Measurements from ENCODE around the gene KIFBP. TPM values are rescaled to one million over a fixed set of nuclear protein-coding genes. Genes with fewer than 3 reads are reported as not detected.
A peak's percentile ranks its signal among the peaks of the same experiment; 100 is the strongest.

The KIFBP gene
- total and polyA plus RNA-seq, 2 donors (not counting 3 experiments of a cell fraction or from before 2014, with no cell fraction given) = 17.6 to 39.8 TPM

- ChIA-PET POLR2A (interaction anchor here (0.8 kb wide), 1 partner anchor 26 kb away, joined by 3 read pairs; the partner anchor contains the start of gene SRGN), CTCF (interaction anchor here (1.0 to 1.5 kb wide), 4 partner anchors 26 to 57 kb away, joined by 3 to 7 read pairs (median 6); partner anchors contain the start of gene SRGN)
- peaks cover 58% of the 10 kb centered on the region for H3K4me1 ChIP-seq (ENCODE audit: control insufficient read depth, extremely low read depth, insufficient read depth, low read length)
- peak; percentile 96 for DNase-seq (ENCODE audit: low read depth, low spot score)
- no peaks in the 10 kb centered on the region for H3K9me1 ChIP-seq (replicated peaks; ENCODE audit: control insufficient read depth, extremely low read depth, insufficient read depth, low read length)
- peak overlapping the region; percentile 65 for H3K4me2 ChIP-seq (ENCODE audit: insufficient read depth, low read length)
- H3K27me3 ChIP-seq (ENCODE audit: control insufficient read depth in 2 of 2, insufficient read depth in 2 of 2, low read length in 2 of 2) = no peaks in the 10 kb centered on the region
- peak overlapping the region; percentile 70 for H3K9ac ChIP-seq (replicated peaks; ENCODE audit: extremely low read depth, insufficient read depth, low read length)
- BruUV-seq (replicated peaks) = TSS peak; percentile 88
- no peaks in the 10 kb centered on the region for H3K36me3 ChIP-seq (ENCODE audit: control insufficient read depth in 2 of 2, extremely low read depth in 1 of 2, insufficient read depth in 2 of 2, low read length in 2 of 2)
- intact Hi-C loops (cut with micrococcal nuclease) = loop anchor here (1.0 kb wide), 4 partner anchors 27 to 160 kb away; partner anchors contain the start of genes DDX50, SRGN and VPS26A
- H3K9me3 ChIP-seq (replicated peaks; ENCODE audit: control insufficient read depth, insufficient read depth, low read length) = no peaks in the 10 kb centered on the region
- dilution Hi-C loops (cut with MboI; ENCODE audit: extremely low pct_ligation_motif_present, low sequenced_read_pairs) = no loop called here
- H4K20me1 ChIP-seq (replicated peaks; ENCODE audit: control insufficient read depth, extremely low read depth, insufficient read depth, low read length) = no peaks in the 10 kb centered on the region
- TF ChIP-seq POLR2AphosphoS5 (IDR thresholded peaks at IDR 0.05; ENCODE audit: insufficient read depth, low read depth, low read length) = peak; percentile 50
- TF ChIP-seq, protein P1, sequence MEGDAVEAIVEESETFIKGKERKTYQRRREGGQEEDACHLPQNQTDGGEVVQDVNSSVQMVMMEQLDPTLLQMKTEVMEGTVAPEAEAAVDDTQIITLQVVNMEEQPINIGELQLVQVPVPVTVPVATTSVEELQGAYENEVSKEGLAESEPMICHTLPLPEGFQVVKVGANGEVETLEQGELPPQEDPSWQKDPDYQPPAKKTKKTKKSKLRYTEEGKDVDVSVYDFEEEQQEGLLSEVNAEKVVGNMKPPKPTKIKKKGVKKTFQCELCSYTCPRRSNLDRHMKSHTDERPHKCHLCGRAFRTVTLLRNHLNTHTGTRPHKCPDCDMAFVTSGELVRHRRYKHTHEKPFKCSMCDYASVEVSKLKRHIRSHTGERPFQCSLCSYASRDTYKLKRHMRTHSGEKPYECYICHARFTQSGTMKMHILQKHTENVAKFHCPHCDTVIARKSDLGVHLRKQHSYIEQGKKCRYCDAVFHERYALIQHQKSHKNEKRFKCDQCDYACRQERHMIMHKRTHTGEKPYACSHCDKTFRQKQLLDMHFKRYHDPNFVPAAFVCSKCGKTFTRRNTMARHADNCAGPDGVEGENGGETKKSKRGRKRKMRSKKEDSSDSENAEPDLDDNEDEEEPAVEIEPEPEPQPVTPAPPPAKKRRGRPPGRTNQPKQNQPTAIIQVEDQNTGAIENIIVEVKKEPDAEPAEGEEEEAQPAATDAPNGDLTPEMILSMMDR (IDR thresholded peaks at IDR 0.05; ENCODE audit: extremely low read depth in 1 of 2, insufficient read depth in 1 of 2, low read depth in 1 of 2, low read length in 2 of 2) = no peak
- TF ChIP-seq EZH2 (IDR thresholded peaks at IDR 0.05; ENCODE audit: borderline replicate concordance, low read depth, low read length, severe bottlenecking) = no peak
- TF ChIP-seq GATA2 (IDR thresholded peaks at IDR 0.05; ENCODE audit: insufficient read depth, insufficient read length, low read depth, low read length) = peak; percentile 98
- no peak for TF ChIP-seq MYC (IDR thresholded peaks at IDR 0.05; ENCODE audit: low read depth, low read length)
- TF ChIP-seq FOS (IDR thresholded peaks at IDR 0.05; ENCODE audit: borderline replicate concordance, insufficient read depth, low read length) = peak; percentile 95
- peak; percentile 55 for TF ChIP-seq POLR2A (IDR thresholded peaks at IDR 0.05; ENCODE audit: low read depth, low read length)
- TF ChIP-seq JUN (IDR thresholded peaks at IDR 0.05; ENCODE audit: borderline replicate concordance, insufficient read depth, insufficient read length, low read depth) = peak; percentile 79
- TF ChIP-seq, protein P2, sequence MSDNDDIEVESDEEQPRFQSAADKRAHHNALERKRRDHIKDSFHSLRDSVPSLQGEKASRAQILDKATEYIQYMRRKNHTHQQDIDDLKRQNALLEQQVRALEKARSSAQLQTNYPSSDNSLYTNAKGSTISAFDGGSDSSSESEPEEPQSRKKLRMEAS (IDR thresholded peaks at IDR 0.05; ENCODE audit: insufficient read depth, insufficient read length) = no peak
- H3K27ac ChIP-seq (ENCODE audit: insufficient read depth, low read depth, low read length) = peak overlapping the region; percentile 91
- peak; percentile 98 for FAIRE-seq
- no peaks in the 10 kb centered on the region for H3K79me2 ChIP-seq (ENCODE audit: control insufficient read depth, insufficient read depth, low read length)
- H2AFZ ChIP-seq (ENCODE audit: low read depth, low read length) = no peak overlapping the region
- H3K4me3 ChIP-seq (replicated peaks in 1 of 3; ENCODE audit: insufficient read depth in 1 of 3, low read depth in 1 of 3, low read length in 3 of 3) = peak overlapping the region in 2 of 3 experiments; percentile 16 to 45
Measured at GRCh38 chr10:69061305-69062161, 72.9 kb downstream of the KIFBP start.

Data from endothelial cell of umbilical vein (primary cell).